GM18511 (cell line): Measurements from ENCODE around the gene GPR149.
"Not testable (repeated sequence)": the region's sequence is repeated elsewhere in the genome, so short reads cannot be mapped to it uniquely, and the experiment has no call there.

ENCODE experiments used
- ATAC-seq: cut with Tn5 transposase; IDR thresholded peaks from one replicate; pipeline ENCODE4 v1.9.1; 2021; ENCODE audit warnings: mild to moderate bottlenecking, moderate library complexity; ENCODE audit not compliant: unreplicated experiment

The GPR149 gene, protein sequence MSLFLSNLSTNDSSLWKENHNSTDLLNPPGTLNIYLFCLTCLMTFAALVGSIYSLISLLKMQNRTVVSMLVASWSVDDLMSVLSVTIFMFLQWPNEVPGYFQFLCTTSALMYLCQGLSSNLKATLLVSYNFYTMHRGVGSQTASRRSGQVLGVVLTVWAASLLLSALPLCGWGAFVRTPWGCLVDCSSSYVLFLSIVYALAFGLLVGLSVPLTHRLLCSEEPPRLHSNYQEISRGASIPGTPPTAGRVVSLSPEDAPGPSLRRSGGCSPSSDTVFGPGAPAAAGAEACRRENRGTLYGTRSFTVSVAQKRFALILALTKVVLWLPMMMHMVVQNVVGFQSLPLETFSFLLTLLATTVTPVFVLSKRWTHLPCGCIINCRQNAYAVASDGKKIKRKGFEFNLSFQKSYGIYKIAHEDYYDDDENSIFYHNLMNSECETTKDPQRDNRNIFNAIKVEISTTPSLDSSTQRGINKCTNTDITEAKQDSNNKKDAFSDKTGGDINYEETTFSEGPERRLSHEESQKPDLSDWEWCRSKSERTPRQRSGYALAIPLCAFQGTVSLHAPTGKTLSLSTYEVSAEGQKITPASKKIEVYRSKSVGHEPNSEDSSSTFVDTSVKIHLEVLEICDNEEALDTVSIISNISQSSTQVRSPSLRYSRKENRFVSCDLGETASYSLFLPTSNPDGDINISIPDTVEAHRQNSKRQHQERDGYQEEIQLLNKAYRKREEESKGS

DNA sequence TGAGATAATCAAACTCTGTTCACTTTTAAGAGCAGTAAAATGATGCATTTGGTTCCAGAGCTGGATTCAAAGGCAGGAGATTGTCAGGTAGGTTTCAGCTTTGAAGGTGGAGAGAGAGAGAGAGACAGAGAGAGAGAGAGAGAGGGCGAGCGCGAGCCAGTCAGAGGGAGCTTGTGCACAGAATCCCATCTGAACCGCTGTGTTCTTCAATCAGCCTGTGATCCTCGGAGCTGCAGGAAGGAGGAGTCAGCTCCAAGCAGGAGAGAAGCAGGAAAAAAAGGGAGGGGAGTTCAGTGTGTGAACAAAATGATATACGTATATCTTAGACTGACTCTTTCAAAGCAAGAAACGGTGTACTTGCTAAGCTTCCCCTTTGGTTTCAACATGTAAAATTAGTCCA lies at the start of gene GPR149:
Gene GPR149 (minus strand): TSS at position 177 of the 400 bp plus-strand sequence. CDS start 575 bp downstream, outside the sequence.
- ATAC-seq, result no peak

DNA sequence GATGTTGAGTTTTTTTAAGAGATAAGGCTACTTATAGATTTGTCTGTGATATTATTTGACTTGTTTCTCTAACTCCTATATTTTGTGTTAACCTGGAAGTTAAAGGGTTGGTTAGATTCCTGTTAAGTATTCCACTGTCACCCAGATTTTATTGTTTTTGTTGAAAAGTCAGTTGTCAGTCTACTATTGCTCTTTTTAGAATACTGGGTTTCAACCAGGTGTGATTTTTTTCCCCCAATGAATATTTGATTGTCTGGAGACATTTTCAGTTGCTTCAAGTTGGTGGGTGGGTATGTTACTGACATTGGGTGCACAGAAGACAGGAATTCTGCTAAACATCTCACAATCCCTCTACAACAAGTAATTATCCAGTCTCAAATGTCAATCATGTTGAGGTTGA lies 43.8 kb upstream of the GPR149 start:
- ATAC-seq, result no peak

- no peak for ATAC-seq
These were observed 39.6 kb upstream of the GPR149 start for GRCh38 chr3:154469585-154469984.

DNA sequence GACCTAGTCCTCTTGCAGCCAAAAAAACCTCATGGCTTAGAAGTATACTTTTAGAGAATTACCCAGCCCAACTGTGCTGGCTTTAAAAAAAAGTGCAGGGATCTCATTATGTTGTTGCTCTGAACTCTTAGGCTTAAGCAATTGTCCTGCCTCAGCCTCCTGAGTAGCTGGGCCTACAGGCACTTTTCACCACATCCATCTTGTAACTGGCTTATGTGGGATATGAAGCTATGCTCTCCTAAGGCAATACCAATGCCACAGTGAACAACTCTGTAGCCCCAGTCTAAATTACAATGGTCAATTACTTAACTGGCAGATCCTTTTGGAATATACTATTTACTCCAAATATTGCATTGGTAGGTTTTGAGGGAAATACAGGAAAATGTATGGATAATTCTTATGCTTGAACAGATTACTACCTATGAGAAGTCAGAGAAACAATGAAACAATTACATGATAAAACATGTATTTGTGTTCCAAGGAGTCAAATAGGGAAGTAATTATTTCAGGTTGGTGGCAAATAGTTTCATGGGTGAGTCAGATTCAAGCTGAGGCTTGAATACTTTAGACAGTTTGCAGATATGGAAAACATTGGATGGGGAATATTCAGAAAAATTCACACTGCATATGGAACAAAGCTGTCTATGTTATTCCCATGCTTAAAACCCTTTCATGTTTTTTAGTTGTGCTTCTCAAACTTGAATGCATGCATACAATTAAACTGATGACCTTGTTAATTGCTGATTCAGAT lies 34.6 kb upstream of the GPR149 start:
- no peak for ATAC-seq

DNA sequence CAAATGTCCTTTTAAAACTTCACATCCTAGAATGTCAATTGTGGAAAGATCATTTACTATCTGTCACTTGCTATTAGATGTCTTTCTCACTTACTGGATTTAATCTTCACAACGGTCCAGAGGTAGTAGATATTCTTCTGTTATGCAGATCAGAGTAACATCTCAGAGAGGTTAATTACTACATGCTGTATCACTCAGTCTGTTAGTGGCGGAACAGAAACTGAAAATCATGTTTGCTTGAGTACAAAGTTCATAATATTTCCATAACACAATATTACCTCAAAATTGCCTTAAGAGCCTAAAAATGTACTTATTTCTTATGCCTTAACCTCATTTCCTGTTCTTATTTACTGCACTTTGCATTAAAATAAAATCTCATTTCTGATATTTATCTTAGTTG lies 28.6 kb upstream of the GPR149 start:
- ATAC-seq, result no peak

DNA sequence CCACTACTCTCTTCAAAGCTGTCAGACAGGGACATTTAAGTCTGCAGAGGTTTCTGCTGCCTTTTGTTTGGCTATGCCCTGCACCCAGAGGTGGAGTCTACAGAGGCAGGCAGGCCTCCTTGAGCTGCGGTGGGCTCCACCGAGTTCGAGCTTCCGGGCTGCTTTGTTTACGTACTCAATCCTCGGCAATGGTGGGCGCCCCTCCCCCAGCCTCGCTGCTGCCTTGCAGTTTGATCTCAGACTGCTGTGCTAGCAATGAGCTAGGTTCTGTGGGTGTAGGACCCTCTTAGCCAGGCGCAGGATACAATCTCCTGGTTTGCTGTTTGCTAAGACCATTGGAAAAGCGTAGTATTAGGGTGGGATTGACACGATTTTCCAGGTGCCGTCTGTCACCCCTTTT lies 9.1 kb upstream of the GPR149 start:
- not testable (repeated sequence) for ATAC-seq

DNA sequence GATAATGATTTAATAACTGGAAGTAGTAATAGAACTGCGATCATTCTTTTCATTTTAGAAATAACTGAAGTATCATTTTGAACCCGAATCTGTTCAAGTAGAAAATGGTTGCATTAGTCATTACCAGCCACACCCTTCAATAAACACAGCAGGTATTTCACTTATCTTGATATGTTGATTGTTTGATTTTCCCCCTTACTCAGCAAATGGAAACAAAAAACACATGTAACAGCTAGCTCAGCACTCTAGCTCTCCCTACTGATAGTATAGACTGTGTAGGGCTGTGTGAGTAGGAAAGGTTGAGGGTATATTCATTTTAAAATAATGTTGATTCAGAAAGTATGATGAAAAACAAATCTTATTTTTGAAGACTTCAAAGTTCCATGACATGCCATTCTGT lies 1.1 kb upstream of the GPR149 start:
- no peak for ATAC-seq

DNA sequence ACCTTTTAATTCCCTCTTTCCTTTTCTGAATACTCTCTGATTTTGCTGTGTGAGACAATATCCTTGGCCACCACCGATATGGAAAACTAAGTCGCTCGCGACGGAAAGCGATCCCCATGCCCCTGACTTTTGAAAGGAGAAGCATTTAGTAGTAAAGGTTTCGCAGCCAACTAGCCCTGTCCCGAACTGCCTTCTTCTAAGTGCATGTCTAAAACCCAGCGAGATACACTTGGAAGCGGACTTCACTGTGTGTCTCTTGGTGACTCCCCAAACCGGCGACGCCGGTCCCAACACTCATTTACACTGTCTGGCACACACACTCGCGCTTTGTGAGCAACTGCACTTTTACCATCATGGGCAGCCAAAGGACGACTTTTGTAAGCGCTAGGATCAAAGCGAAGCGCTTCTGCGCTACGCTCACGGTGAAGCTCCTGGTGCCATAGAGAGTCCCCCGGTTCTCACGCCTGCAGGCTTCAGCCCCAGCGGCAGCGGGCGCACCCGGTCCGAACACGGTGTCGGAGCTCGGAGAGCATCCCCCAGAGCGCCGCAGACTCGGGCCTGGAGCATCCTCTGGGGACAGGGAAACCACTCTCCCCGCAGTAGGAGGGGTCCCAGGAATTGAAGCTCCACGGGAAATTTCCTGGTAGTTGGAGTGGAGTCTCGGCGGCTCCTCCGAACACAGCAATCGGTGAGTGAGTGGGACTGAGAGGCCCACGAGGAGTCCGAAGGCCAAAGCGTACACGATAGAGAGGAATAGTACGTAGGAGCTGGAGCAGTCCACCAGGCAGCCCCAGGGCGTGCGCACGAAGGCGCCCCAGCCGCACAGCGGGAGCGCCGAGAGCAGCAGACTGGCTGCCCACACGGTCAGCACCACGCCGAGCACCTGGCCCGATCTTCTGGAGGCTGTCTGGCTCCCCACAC lies 1.4 kb downstream of the GPR149 start:
- no peak for ATAC-seq

DNA sequence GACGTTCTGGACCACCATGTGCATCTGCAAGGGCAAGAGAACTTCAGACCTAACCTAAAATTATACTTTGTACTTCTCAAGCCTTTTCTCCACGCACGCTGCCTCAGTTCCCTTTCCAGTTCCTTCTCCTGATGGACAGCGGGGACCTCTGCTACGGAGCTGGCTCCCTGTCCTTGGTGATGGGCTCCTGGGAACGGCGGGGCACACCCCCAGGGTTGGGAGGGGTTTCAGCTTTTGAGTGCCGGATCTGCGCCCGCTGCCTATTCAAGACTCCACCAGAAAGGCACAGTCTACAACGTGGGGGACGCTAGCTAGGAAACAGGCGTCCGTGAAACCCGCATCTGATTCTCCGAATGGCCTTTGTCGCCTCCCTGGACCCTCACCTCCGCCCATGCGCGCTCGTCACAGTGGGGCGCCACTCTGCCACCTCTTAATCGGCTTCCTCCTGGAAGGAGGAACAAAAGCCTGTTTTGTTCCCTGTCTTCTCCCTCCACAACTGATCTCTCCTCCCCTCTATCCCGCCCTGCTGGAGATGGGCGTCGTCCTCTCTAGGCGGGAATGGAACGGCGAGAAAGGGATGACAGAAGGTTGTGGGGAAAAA lies 2.2 kb downstream of the GPR149 start:
- ATAC-seq, result no peak

- ATAC-seq, result no peak
These were observed 7.3 kb downstream of the GPR149 start for GRCh38 chr3:154422694-154423093.

GRCh38 chr3:154421083-154421482 lies 8.9 kb downstream of the GPR149 start:
- ATAC-seq, result no peak

DNA sequence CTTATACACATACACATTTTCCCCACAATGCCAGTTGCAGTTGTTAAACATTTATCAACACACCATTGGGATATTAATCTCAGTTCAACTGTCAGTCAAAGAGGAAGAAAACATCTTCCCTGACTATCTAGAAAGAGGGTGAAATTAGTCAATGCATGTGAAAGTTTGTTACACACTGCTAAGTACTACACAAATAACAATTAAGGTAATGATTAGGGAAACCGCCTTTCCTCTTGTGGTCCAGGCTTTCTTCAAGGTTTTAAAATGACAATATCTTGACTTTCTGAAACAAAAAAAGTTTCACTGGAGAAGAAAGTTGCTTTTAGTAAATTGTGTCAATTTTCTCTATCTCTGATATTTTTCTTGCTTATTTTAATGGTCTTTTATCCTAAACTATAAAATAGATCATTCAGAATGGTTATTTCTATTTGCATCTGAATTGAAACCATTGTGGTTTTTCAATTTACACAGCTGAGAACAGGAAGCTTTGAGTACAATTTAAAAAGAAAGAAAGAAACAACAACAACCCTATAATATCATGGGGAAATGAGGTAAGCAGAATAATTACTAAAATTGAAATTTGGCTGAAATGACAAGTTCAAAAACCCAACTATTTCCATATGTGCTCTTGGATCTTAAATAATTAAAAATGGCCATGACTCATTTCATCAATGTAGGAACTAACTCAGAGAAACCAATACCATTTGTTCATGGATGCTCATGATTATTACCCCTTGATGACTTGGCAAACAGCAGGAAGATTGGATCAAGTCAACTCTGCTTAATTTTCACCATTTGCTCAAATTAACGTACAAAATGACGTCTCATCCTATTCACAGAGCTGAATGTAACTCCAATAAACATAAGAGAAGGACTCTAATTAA lies 31.7 kb downstream of the GPR149 start:
- peak; percentile 98 for ATAC-seq

- no peak for ATAC-seq
These were observed 40.1 kb downstream of the GPR149 start for GRCh38 chr3:154389861-154390260.

DNA sequence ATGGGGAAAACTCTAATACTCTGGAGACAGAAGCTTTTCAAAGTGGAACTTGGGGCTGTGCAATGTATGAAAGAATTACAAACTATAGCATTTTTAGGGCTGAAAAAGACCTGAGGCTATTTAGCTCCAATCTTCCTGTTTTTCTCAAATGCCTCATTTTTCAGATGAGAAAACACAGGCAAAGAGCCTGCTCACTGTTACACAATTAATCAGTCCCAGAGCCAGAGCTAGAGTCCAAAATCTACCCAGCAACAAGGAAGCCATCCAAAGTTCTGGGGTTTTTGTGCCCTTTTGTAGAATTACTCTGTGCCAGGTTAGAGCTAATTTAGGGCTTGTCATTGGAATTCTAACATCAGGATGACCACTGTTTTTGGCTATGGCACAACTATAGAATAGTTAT lies 45.5 kb downstream of the GPR149 start:
- no peak for ATAC-seq

GRCh38 chr3:154378311-154378710 lies 51.7 kb downstream of the GPR149 start:
- no peak for ATAC-seq

DNA sequence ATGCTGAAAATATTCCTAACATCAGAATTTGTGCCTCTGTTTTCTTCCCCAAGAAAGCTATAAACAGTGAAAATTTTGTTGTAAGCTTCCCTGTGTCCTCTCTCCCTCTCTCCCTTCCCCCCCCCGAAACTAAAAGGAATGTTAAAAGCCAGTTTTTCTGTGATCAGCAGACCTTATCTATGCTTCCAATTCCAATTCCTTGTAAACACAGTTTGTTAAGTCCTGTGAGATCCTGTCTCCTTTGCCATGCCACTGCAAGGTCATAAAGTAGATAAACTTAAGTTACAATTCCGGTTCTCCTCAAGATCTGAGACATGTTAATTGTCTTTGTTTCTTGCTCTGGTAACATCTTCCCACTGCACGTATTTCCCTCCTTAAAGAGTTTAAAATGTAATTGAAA lies 62.8 kb downstream of the GPR149 start:
- no peak for ATAC-seq

DNA sequence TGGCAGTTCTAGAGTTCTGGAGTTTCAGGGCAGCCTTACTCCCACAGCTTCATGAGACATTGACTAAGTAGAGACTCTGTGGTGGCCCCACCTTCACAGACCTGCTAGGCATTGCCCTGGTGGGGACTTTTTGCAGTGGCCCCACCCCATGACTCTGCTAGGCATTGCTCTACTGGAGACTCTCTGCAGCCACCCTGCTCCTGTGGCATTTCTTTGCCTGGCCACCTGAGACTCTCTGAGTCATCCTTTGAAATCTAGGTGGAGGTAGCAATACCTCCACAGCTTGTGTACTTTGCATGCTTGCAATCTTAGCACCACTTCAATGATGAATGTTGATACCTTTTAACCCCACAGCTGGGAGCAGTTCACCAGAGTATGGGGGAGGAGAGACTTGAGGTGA lies 65.1 kb downstream of the GPR149 start:
- no peak for ATAC-seq

- no peak for ATAC-seq
These were observed 68.9 kb downstream of the GPR149 start for GRCh38 chr3:154361099-154361498.

- no peak for ATAC-seq
These were observed 74.0 kb downstream of the GPR149 start for GRCh38 chr3:154356009-154356408.
